Measurements from ENCODE around the gene RPS6KB1. TPM values are rescaled to one million over a fixed set of nuclear protein-coding genes. Genes with fewer than 3 reads are reported as not detected.
"Not testable (repeated sequence)": the region's sequence is repeated elsewhere in the genome, so short reads cannot be mapped to it uniquely, and the experiment has no call there.

The RPS6KB1 gene
- total RNA-seq, 3 donors from 2014 or later (not counting 1 experiment from before 2014, with no cell fraction given): 70.6 to 85.0 (median 78.2) TPM

- Histone ChIP-seq H3K9me3 (ENCODE audit: control insufficient read depth, insufficient read depth, low read length) (no peaks in the 10 kb centered on the region), H3K4me1 (ENCODE audit: control insufficient read depth, insufficient read depth, low read length) (peaks cover 18% of the 10 kb centered on the region), H3K4me3 (ENCODE audit: low read length) (peak overlapping the region; percentile 84), H3K36me3 (ENCODE audit: control insufficient read depth, insufficient read depth, low read length) (peaks cover 8% of the 10 kb centered on the region), H3K27me3 (ENCODE audit: control insufficient read depth, insufficient read depth, low read length) (no peaks in the 10 kb centered on the region), H3K27ac (ENCODE audit: low read length) (peak overlapping the region; percentile 91)
- Mint-ChIP-seq H3K27ac (peak overlapping the region; percentile 94 to 98), H3K4me3 (peak overlapping the region; percentile 96), H3K9me3 (no peaks in the 10 kb centered on the region), H3K36me3 (no peaks in the 10 kb centered on the region), H3K4me1 (peaks cover 27 to 29% of the 10 kb centered on the region in 2 donors), H3K27me3 (ENCODE audit: low read depth in 2 of 2) (no peaks in the 10 kb centered on the region)
- ATAC-seq: peak; percentile 64 to 74 (median 70)
- no peak for TF ChIP-seq CTCF (IDR thresholded peaks at IDR 0.05)
- intact Hi-C loops (cut with micrococcal nuclease): loop anchor here (1.0 kb wide), 1 partner anchor 71 kb away; the partner anchor contains the start of gene RPS6KB1
- 0% methylated on average over 20 of the region's 21 CpGs for WGBS (ENCODE audit: insufficient coverage)
- DNase-seq: peak; percentile 56 to 73
These were observed 71.0 kb downstream of the RPS6KB1 start for GRCh38 chr17:59963738-59964481.

GRCh38 chr17:59964482-59965328, 71.8 kb downstream of the RPS6KB1 start, which contains the start of gene RNFT1:
TSS of gene RNFT1 (minus strand) at chr17:59964740. CDS start at chr17:59964663, 77 bp downstream.
- Mint-ChIP-seq H3K36me3 (no peaks in the 10 kb centered on the region), H3K4me3 (peak within 1 kb of the TSS; percentile 96), H3K27ac (peak within 1 kb of the TSS; percentile 94 to 98), H3K9me3 (no peaks in the 10 kb centered on the region), H3K4me1 (peaks cover 20 to 22% of the 10 kb centered on the region in 2 donors), H3K27me3 (ENCODE audit: low read depth in 2 of 2) (no peaks in the 10 kb centered on the region)
- Histone ChIP-seq H3K27ac (ENCODE audit: low read length) (peak within 1 kb of the TSS; percentile 91), H3K27me3 (ENCODE audit: control insufficient read depth, insufficient read depth, low read length) (no peaks in the 10 kb centered on the region), H3K9me3 (ENCODE audit: control insufficient read depth, insufficient read depth, low read length) (no peaks in the 10 kb centered on the region), H3K4me1 (ENCODE audit: control insufficient read depth, insufficient read depth, low read length) (peaks cover 18% of the 10 kb centered on the region), H3K36me3 (ENCODE audit: control insufficient read depth, insufficient read depth, low read length) (peaks cover 4% of the 10 kb centered on the region), H3K4me3 (ENCODE audit: low read length) (peak within 1 kb of the TSS; percentile 84)
- ATAC-seq (peak; percentile 83 to 97 (median 86)), DNase-seq (peak; percentile 91 to 94)
- WGBS (ENCODE audit: insufficient coverage): 1% methylated on average over 66 of the region's 67 CpGs
- no peak for TF ChIP-seq CTCF (IDR thresholded peaks at IDR 0.05)
- intact Hi-C loops (cut with micrococcal nuclease): loop anchor here (1.0 kb wide), 1 partner anchor 71 kb away; the partner anchor contains the start of gene RPS6KB1

- H3K27me3 Mint-ChIP-seq (ENCODE audit: low read depth in 2 of 2); H3K4me1 Mint-ChIP-seq; DNase-seq; intact Hi-C loops (cut with micrococcal nuclease); ATAC-seq; H3K4me3 ChIP-seq (ENCODE audit: low read length); H3K36me3 ChIP-seq (ENCODE audit: control insufficient read depth, insufficient read depth, low read length); H3K27me3 ChIP-seq (ENCODE audit: control insufficient read depth, insufficient read depth, low read length); H3K4me3 Mint-ChIP-seq; H3K27ac ChIP-seq (ENCODE audit: low read length); H3K4me1 ChIP-seq (ENCODE audit: control insufficient read depth, insufficient read depth, low read length); H3K36me3 Mint-ChIP-seq; H3K9me3 ChIP-seq (ENCODE audit: control insufficient read depth, insufficient read depth, low read length); H3K9me3 Mint-ChIP-seq; H3K27ac Mint-ChIP-seq: not testable (repeated sequence)
- 87% methylated on average over 2 of the region's 2 CpGs for WGBS (ENCODE audit: insufficient coverage)
These were observed 78.8 kb downstream of the RPS6KB1 start for GRCh38 chr17:59971771-59972170.

GRCh38 chr17:59972778-59973177, 79.9 kb downstream of the RPS6KB1 start:
- WGBS (ENCODE audit: insufficient coverage): 91% methylated on average over 1 of the region's 1 CpG
- Histone ChIP-seq H3K9me3 (ENCODE audit: control insufficient read depth, insufficient read depth, low read length) (no peaks in the 10 kb centered on the region), H3K4me1 (ENCODE audit: control insufficient read depth, insufficient read depth, low read length) (no peaks in the 10 kb centered on the region)

GRCh38 chr17:59973483-59973882, 80.6 kb downstream of the RPS6KB1 start:
- DNase-seq; H3K4me3 ChIP-seq (ENCODE audit: low read length); H3K36me3 Mint-ChIP-seq; H3K36me3 ChIP-seq (ENCODE audit: control insufficient read depth, insufficient read depth, low read length); H3K4me3 Mint-ChIP-seq; H3K27ac Mint-ChIP-seq; H3K9me3 ChIP-seq (ENCODE audit: control insufficient read depth, insufficient read depth, low read length); H3K27me3 ChIP-seq (ENCODE audit: control insufficient read depth, insufficient read depth, low read length); H3K27me3 Mint-ChIP-seq (ENCODE audit: low read depth in 2 of 2); H3K4me1 ChIP-seq (ENCODE audit: control insufficient read depth, insufficient read depth, low read length); ATAC-seq; H3K9me3 Mint-ChIP-seq; H3K27ac ChIP-seq (ENCODE audit: low read length); intact Hi-C loops (cut with micrococcal nuclease); H3K4me1 Mint-ChIP-seq: not testable (repeated sequence)
- 93% methylated on average over 8 of the region's 8 CpGs for WGBS (ENCODE audit: insufficient coverage)

More at GRCh38 chr17:59972778-59973177, 79.9 kb downstream of the RPS6KB1 start:
- TF ChIP-seq CTCF (IDR thresholded peaks at IDR 0.05): no peak
- H3K4me3 Mint-ChIP-seq: no peak overlapping the region
- no peaks in the 10 kb centered on the region for H3K27me3 Mint-ChIP-seq (ENCODE audit: low read depth in 2 of 2)
- Histone ChIP-seq H3K36me3 (ENCODE audit: control insufficient read depth, insufficient read depth, low read length) (no peaks in the 10 kb centered on the region), H3K4me3 (ENCODE audit: low read length) (no peak overlapping the region), H3K27me3 (ENCODE audit: control insufficient read depth, insufficient read depth, low read length) (no peaks in the 10 kb centered on the region), H3K27ac (ENCODE audit: low read length) (no peak overlapping the region)
- no peaks in the 10 kb centered on the region for H3K4me1 Mint-ChIP-seq
- DNase-seq: no peak
- H3K36me3 Mint-ChIP-seq: no peaks in the 10 kb centered on the region
- no peaks in the 10 kb centered on the region for H3K9me3 Mint-ChIP-seq
- intact Hi-C loops (cut with micrococcal nuclease): no loop called here
- H3K27ac Mint-ChIP-seq: no peak overlapping the region
- no peak for ATAC-seq

All from natural killer cell (primary cell).